GM21717 (cell line): ENCODE results near the gene KLF4.
"Not testable (repeated sequence)": the region's sequence is repeated elsewhere in the genome, so short reads cannot be mapped to it uniquely, and the experiment has no call there.

Experiments used
- ATAC-seq: cut with Tn5 transposase; IDR thresholded peaks from one replicate; pipeline ENCODE4 v1.9.1; 2021; ENCODE audit warnings: mild to moderate bottlenecking, moderate library complexity; ENCODE audit not compliant: unreplicated experiment

KLF4 gene

GRCh38 chr9:107489687-107490605 lies at the start of gene KLF4:
Gene KLF4, minus strand, starts transcription at chr9:107489769. Its CDS starts 597 bp downstream, at chr9:107489172.
- peak; percentile 71 for ATAC-seq

DNA sequence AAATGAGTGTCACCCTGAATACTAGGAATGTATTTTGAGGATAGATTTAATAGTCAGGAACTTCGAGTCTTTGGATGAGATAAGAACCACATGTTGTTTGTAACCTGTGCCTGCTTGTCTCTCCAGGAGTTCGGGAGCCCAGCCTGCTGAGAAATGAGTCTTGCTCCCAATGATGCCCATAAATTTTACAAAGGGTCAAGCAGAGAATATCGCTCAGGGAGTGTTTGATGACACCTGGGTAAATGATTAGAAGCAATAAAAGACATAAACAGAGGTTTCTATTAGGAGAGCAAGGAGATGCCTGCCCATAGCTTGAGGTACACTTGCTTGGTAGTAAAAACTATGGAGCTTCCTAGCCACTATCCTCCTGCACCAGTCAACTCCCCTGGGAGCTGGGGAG lies 46.9 kb upstream of the KLF4 start:
- ATAC-seq: no peak

- ATAC-seq: no peak
Observed at GRCh38 chr9:107534510-107535078, 45.0 kb upstream of the KLF4 start.

DNA sequence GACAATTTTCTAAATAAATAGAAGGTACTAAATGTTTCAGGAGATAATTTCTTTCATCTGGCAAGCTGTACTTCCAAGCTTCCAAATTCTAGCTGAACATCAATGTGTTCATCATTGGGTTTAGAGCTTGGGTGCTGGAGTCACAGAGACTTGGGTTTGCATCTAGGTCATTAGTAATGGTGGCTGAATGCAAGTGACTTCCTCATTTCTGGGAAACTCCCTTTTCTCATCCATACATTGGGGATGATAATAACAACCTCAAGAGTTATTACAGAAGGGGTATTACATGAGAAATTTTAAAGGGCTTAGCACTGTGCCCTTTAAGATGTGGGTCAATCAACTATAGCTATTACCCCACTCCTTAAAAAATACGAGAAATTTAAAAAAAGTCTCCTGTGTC lies 41.1 kb upstream of the KLF4 start:
- ATAC-seq: no peak

DNA sequence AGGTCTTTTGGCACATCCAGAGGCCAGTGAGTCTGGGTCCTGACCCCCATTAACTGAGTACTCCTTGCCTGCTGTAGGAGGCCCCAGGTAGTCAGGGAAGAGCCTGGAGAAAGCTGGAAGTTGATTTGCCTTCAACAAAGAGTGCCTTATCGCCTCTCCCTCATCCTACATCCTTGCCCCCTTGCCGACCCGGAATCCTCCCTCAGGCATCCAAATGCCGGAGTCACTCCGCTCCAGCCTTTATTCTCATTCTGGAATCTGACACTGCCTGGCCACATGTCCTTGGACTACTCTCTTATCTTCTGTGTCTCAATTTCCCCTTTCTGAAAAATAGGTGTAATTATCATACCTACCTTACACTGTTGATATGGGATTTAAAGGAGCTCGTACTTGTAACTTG lies 39.1 kb upstream of the KLF4 start:
- ATAC-seq: no peak

DNA sequence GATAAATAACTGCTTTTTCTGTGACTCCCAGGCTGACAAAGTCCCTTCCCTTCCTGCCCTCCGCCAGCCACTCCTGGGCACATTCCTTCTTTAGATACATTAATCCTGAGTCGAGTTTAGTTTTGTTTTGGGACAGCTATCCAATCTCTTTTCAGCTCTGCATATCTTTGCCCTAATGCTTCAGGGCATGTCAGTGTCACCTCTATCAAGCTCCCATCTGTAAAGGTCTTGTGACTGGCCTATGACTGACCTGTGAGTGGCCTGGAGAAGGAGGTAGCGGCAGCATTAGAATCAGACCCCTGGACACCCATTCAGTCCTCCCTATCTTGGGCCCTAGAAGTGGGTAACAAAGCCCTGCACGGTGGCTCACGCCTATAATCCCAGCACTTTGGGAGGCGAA lies 34.0 kb upstream of the KLF4 start:
- no peak for ATAC-seq

GRCh38 chr9:107520186-107520585 lies 30.6 kb upstream of the KLF4 start:
- no peak for ATAC-seq

GRCh38 chr9:107518037-107518807 lies 28.7 kb upstream of the KLF4 start:
- ATAC-seq: no peak

- ATAC-seq: no peak
Observed at GRCh38 chr9:107513464-107514100, 24.0 kb upstream of the KLF4 start.

DNA sequence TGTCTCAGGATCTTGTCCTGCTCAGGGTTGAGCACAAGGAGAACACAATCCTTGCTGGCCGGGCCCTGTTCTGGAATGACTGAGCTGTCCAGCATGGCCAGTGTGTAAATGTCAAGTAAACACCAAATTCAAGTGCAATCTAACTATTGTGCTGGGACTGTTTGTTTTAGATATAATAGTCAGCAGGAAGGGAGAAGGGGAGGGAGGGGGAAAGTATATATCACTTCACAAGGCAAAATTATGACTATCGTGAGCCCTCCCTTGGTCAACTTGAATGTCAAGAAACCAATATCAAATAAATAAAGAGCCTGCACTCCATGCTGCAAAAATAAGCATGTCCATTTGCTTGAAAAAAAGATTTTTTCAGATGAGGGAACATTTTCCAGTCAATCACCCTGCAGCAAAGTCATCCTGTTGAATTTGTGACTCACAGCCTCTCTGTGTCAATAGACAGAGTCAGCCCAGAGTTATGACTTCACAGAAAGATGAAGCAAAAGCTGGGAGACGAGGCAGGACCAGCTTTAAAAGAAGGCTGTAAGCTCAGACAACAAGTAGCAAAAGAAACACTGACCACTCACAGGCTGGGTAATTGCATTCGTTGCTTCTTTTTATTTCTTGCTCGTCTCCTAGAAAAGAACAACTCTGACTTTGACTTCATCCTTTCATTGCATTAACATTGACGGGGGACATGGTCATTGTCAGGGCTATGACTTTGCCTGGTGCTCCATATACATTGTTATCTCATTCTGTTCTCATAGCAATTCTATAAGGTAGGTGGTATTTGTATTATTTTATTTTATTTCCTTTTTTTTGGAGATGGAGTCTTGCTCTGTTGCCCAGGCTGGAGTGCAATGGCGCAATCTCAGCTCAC lies 15.3 kb upstream of the KLF4 start:
- no peak for ATAC-seq

DNA sequence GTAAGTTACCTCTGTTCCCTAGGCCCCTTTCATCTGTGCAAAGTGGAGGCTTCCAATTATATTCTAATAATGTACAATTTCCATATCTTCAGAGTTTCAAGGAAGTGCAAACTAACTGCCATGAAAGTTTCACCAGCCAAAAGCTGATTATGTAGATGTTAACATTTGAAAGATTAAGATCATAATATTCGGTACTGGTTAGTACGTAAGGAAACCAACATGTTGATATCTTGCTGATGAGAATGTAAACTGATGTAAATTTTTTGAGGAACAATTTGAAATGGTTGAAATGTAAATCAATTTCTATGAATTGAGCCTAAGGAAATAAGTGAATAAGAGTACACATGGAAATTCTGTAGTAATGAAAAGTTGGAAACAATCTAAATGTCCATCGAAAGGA lies 12.9 kb upstream of the KLF4 start:
- no peak for ATAC-seq

DNA sequence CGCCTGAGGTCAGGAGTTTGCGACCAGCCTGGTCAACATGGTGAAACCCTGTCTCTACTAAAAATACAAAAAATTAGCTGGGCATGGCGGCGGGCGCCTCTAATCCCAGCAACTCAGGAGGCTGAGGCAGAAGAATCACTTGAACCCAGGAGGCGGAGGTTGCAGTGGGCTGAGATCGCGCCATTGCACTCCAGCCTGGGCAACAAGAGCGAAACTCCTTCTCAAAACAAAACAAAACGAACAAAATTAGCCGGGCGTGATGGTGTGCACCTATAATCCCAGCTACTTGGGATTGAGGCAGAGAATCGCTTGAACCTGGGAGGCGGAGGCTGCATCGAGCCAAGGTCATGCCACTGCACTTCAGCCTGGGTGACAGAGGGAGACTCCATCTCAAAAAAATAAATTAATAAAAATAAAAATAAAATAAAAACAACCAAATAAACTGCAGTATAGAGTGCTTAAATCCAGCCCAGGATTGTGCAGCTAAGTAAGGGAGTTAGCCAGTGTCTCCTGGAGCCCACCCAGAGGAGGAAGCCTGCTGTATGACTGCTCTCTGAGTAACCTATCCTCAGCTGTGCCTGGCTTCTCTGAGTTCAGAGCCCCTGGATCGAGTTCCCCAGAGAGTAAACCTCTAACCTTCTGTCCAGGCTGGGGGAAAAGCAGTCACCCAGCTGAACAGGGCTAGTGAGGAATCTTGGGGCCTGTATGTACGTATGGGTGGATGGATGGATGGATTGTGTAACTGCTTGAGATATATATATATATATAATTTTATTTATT lies 11.0 kb upstream of the KLF4 start:
- ATAC-seq: not testable (repeated sequence)

GRCh38 chr9:107496976-107497375 lies 7.4 kb upstream of the KLF4 start:
- no peak for ATAC-seq

DNA sequence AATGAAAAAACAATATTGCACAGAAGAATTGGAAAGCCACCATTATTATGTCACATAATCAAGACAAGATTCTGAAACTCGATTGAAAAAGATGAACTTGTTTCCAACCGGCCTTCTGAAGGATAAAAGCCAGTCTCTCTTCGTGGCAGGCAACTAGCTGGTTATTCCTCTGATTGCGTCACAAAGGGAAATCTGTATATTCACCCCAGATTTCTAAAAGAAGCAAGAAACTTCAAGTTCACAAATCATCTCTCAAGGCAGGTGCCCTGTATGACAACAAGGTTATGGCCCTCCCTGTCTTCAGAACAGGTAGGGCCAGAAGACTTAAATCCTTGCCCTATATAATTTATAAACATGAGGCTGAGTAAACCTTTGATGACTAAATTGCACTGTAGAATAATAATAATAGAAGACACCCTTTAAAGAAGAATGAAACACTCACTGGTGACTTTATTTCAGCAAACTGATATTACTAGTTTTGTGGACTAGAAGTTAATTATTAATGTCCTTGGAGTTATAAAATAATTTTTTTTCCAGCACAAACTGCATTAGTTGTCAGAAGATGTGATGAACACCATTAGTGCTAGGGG lies 2.9 kb upstream of the KLF4 start:
- ATAC-seq: no peak

DNA sequence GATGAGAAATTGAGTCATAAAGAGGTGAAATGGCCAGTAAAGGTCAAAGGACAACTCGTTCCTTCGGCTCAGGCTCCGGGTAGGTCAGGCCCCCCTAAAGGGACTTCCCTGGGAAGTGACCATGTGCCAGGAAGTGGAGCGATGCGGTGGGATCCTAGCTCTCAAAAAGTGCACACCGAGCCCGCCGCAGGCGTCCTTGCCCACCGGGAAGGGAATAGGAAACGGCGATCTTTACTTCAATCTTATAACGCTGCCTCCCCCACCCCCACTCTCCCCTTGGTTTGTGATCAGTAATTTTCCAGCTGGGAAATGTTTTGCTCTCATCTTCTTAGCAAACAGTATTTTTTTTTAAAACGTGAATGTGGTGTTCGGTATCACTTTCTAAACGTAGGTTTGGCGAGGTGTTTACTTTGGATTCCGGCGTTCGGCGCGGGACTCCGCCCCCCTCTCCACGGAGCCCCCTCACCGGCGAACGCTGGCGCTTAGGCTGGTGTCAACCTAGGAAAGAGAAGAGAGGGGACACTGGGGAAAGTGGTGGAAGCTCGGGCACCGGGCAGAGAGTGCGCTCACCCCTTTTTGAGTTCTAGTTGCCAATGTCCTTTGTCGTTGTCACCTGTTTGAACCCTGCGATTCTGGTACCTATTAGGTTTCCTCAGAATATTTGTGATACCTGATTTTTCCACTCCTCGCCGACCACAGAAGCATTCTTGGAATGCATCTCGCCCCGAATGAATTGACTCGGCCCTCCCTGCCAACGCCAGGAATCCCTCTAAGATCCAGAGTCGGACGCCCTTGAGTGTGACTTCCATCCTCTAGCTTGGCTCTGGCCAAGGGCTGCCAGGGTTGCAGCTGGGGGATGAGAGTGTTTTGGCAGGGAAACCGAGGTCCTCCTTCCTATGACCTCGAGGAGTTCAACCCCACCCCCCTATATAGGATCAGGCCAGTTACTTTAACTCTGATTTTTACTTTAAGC lies 1.8 kb upstream of the KLF4 start:
- ATAC-seq: no peak

DNA sequence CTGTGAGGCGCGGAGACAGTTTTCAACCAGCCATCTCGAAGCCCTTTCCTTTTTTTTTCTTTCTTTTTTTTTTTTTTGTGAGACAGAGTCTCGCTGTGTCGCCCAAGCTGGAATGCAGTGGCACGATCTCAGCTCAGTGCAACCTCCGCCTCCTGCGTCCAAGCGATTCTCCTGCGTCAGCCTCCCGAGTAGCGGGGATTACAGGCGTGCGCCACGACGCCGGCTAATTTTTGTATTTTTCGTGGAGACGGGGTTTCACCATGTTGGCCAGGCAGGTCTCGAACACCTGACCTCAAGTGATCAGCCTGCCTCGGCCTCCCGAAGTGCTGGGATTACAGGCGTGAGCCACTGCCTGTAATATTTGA lies 1.0 kb upstream of the KLF4 start:
- ATAC-seq: not testable (repeated sequence)

GRCh38 chr9:107489144-107489673 lies 360 bp downstream of the KLF4 start:
- peak; percentile 16 for ATAC-seq
